Retinal pigment epithelial cell (primary cell): Measurements from ENCODE around the gene SLC30A4.

Experiments
- DNase-seq: peaks from one replicate; pipeline ENCODE4 v3.0.0-alpha.2; 2010; ENCODE audit warnings: low read depth
- H3K4me3 ChIP-seq: 2 replicates; pipeline ENCODE4 v1.5.1; 2011; ENCODE audit warnings: mild to moderate bottlenecking, low read length, control low read depth, moderate library complexity
- TF ChIP-seq, protein P1 (sequence below): conservative IDR thresholded peaks from 2 replicates; pipeline ENCODE4 v1.5.1; 2011; ENCODE audit warnings: low read depth, low read length, control low read depth, inconsistent platforms

Gene SLC30A4

DNA sequence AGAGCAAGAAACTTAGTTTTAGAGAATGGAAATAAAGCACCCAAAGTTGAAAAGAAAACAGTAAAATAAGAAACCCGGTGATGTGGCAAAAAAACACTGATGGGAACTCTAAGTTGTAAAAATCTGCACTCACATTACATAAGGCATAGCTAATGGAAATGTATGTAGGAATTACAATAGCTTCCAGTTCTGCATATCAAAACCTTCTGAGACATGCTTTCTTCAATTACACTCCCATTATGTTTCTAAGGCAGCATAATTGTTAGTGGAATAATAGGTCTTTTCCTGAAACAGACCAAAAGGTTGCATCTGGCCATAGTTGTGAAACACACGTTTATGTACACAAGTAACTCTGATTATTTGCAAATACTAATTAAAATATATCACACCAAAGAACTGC is 41.4 kb downstream of the SLC30A4 start:
- no peak for DNase-seq
- H3K4me3 ChIP-seq = no peak overlapping the region
- TF ChIP-seq, protein P1, sequence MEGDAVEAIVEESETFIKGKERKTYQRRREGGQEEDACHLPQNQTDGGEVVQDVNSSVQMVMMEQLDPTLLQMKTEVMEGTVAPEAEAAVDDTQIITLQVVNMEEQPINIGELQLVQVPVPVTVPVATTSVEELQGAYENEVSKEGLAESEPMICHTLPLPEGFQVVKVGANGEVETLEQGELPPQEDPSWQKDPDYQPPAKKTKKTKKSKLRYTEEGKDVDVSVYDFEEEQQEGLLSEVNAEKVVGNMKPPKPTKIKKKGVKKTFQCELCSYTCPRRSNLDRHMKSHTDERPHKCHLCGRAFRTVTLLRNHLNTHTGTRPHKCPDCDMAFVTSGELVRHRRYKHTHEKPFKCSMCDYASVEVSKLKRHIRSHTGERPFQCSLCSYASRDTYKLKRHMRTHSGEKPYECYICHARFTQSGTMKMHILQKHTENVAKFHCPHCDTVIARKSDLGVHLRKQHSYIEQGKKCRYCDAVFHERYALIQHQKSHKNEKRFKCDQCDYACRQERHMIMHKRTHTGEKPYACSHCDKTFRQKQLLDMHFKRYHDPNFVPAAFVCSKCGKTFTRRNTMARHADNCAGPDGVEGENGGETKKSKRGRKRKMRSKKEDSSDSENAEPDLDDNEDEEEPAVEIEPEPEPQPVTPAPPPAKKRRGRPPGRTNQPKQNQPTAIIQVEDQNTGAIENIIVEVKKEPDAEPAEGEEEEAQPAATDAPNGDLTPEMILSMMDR = no peak

DNA sequence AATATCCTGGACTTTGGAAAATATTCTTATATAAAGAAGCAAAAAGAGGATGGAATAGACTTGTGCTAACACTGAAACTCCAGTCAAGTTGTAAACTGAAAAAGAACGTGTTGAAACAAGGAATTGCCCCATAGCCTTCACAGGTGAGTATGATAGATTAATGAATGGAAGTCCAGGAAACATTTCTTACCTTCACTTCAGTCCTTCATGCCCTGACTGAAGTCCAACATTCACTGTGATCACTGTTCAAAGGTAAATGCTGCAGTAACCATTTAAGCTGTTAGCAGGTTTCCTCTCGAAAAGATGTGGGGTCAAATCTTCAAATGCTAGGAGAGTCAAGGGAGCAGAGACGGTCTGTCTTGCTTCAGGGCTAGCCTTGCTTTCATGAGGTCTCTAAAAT is 46.1 kb downstream of the SLC30A4 start:
- H3K4me3 ChIP-seq = no peak overlapping the region
- DNase-seq = no peak

DNA sequence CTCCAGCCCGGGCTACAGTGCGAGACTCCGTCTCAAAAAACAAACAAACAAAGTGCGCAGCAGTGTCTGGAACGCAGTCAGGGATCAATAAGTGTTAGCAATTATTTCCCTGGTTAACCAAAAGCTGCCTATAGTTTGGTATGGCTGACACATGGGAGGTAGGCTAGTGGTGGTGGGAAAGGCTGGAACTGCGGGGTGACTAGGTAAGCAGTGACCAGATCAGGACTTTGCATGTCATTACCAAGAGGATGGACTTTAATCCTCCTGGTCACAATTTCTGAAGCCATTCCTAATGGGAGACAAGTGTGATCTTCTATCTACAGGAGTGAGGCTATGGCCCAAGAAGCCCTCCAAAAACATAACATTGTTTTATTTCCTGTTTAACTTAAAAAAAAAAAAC is 47.8 kb downstream of the SLC30A4 start:
- H3K4me3 ChIP-seq = no peak overlapping the region
- TF ChIP-seq, protein P1 = no peak
- no peak for DNase-seq

More for the DNA sequence above, 46.1 kb downstream of the SLC30A4 start:
- TF ChIP-seq, protein P1 = no peak

DNA sequence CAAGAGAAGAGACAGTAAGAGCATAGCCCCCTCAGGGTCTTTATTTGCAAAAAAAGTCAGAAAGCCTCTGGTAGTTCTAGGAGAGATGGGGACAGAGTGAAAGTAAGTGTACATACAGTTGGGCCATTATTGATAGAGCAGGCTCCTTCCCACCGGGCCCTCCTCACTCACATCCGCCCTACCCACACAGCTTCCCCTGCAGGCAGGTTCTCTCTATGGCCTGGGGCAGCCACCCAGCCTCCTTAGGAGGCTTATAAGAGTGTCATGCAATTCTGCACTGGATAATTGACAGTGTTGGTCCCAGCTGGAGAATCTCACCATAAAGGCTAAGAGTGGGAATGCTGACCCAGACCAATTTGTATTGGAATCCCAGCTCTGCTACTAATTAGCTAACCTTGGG is 49.5 kb downstream of the SLC30A4 start:
- no peak for DNase-seq
- no peak overlapping the region for H3K4me3 ChIP-seq
- TF ChIP-seq, protein P1 = no peak

DNA sequence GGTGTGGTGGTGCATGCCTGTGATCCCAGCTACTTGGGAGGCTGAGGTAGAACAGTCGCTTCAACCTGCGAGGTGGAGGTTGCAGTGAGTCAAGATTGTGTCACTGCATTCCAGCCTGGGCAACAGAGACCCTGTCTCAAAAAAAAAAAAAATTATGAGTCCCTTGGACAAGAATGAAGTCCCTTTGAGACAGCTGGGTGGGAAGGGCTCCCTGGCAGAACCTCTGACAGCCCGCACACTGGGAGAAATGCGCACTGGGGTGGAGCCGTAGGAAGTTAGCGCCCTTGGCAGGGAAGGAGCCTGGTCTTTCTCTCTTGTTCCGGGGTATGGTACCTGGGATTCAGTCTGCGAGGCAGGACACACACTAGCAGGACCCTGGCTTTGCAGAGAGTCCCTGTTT is 51.4 kb downstream of the SLC30A4 start:
- TF ChIP-seq, protein P1 = no peak
- no peak overlapping the region for H3K4me3 ChIP-seq
- DNase-seq = no peak

DNA sequence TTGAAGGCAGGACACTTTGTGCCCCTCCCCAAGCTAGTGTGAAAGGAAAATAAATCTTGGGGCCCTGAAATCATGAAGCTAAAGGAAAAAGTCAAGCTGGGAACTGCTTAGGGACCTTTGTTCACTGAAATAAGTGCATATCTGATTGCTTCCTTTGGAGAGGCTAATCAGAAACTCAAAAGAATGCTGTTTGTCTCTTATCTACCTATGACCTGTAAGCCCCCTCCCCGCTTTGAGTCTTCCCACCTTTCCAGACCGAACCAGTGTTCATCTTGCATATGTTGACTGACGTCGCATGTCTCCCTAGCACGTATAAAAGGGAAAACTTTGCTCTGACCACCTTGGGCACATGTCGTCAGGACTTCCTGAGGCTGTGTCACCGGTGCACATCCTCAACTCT is 53.1 kb downstream of the SLC30A4 start:
- no peak for DNase-seq
- TF ChIP-seq, protein P1 = no peak
- no peak overlapping the region for H3K4me3 ChIP-seq

DNA sequence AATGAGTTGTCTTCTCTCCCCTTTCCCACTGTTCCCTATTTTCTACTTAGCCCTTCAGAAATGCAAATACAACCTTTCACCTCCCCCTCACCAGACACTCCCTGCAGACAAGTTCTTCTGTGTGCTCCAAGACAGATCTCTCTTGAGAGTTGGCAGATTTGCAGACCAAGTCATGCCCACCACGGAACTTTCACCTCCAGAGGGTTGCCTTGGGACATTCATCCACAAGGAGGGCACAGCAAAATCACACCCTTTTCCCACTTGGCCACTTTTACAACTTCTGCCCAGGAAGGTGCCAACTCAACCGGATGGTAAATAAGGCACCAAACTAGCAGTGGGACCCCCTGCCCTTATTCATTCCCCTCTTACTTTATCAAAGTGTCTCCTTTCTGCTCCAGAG is 53.5 kb downstream of the SLC30A4 start:
- no peak overlapping the region for H3K4me3 ChIP-seq
- no peak for DNase-seq
- TF ChIP-seq, protein P1 = no peak
